BE2C (cell line): ENCODE measurements around the gene TNFRSF12A.
"Not testable (repeated sequence)": the region's sequence is repeated elsewhere in the genome, so short reads cannot be mapped to it uniquely, and the experiment has no call there.

Source experiments
- DNase-seq: peaks from one replicate; pipeline ENCODE4 v3.0.0-alpha.2; 2020
- H3K27me3 ChIP-seq: fragments of 250-450 bp; sonication (Bioruptor Pico); 2 replicates; pipeline ENCODE4 v1.5.1; 2020; ENCODE audit warnings: mild to moderate bottlenecking
- H3K36me3 ChIP-seq: fragments of 250-450 bp; sonication (Bioruptor Pico); 2 replicates; pipeline ENCODE4 v1.5.1; 2020; ENCODE audit warnings: mild to moderate bottlenecking
- H3K4me1 ChIP-seq: fragments of 250-450 bp; sonication (Bioruptor Pico); 2 replicates; pipeline ENCODE4 v1.5.1; 2020
- H3K4me3 ChIP-seq: 2 replicates; pipeline ENCODE4 v1.5.1; 2011; ENCODE audit warnings: low read depth, low read length
- H3K9me3 ChIP-seq: fragments of 250-450 bp; sonication (Bioruptor Pico); 2 replicates; pipeline ENCODE4 v1.5.1; 2020
- TF ChIP-seq, protein P1 (sequence below): IDR thresholded peaks from 2 replicates; pipeline ENCODE4 v1.5.1; 2012; ENCODE audit warnings: mild to moderate bottlenecking, low read depth, low read length

TNFRSF12A gene

DNA sequence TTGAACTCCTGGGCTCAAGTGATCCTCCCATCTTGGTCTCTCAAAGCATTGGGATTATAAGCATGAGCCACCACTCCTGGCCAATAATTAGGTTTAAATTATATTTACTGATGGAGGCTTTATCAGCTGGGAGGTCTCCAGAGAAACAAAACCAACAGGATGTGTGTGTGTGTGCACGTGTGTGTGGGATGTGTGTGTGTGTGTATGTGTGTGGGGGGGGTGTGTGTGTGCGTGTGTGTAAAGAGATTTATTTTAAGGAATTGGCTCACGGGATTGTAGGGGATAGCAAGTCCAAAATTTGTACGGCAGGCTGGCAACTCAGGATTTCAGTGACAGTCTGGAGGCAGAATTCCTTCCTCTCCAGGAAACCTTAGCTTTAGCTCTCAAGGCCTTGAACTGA lies 30.8 kb downstream of the TNFRSF12A start:
- TF ChIP-seq, protein P1, sequence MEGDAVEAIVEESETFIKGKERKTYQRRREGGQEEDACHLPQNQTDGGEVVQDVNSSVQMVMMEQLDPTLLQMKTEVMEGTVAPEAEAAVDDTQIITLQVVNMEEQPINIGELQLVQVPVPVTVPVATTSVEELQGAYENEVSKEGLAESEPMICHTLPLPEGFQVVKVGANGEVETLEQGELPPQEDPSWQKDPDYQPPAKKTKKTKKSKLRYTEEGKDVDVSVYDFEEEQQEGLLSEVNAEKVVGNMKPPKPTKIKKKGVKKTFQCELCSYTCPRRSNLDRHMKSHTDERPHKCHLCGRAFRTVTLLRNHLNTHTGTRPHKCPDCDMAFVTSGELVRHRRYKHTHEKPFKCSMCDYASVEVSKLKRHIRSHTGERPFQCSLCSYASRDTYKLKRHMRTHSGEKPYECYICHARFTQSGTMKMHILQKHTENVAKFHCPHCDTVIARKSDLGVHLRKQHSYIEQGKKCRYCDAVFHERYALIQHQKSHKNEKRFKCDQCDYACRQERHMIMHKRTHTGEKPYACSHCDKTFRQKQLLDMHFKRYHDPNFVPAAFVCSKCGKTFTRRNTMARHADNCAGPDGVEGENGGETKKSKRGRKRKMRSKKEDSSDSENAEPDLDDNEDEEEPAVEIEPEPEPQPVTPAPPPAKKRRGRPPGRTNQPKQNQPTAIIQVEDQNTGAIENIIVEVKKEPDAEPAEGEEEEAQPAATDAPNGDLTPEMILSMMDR: no peak
- DNase-seq: no peak
- H3K36me3 ChIP-seq: no peaks in the 10 kb centered on the region
- H3K4me1 ChIP-seq: no peaks in the 10 kb centered on the region
- H3K4me3 ChIP-seq: no peak overlapping the region
- H3K27me3 ChIP-seq: peaks cover 55% of the 10 kb centered on the region
- no peaks in the 10 kb centered on the region for H3K9me3 ChIP-seq

DNA sequence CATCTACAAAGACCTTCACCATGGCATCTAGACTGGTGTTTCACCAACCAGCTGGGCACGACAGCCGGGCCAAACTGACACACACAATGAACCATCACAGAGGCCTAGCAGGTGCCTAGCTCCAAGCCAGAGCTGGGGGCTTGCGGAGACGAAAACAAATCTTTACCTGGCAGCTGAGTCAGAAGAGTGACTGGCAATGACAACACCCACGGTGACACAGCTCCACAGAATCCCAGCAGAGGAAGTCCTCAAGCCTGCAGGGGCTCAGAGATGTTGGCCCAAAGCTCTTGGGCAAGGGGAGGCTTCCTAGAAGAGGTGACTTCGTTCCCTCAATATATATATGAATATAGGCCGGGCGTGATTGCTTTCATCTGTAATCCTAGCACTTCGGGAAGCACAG lies 31.3 kb downstream of the TNFRSF12A start:
- H3K9me3 ChIP-seq: no peaks in the 10 kb centered on the region
- H3K4me1 ChIP-seq: no peaks in the 10 kb centered on the region
- peaks cover 50% of the 10 kb centered on the region for H3K27me3 ChIP-seq

DNA sequence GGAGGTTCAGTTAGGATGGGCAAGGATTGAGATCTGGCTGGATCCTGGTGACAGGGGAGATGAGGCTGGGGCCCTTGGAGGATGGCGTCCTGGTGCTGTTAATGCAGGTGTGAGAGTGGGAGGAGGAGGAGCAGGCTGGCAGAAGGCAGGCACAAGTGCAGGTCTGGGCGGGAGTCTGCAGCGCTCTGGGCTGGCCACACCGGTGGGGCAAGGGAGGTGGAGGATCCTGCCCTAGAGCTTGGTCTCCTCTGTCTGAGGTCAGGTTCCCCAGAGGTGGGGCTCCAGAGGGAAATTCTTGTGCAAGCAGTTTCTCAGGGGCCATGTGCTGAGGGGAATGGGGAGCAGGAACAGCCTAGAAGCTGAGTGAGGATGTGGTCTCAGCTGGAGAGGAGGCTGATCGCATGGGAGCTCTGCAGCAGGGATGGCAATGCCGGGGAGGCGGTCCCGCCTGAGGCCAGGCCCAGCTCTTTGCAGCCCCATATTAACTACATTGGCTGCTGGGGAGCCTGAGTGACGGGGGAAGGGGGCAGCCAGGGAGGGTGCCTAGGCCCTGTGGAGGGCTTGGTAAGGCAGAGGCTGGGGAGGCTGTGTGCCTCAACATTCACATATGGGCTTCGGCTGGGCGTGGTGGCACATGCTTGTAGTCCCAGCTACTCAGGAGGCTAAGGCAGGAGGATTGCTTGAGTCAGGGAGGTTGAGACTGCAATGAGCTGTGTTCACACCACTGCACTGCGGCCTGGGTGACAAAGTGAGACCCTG lies 32.6 kb downstream of the TNFRSF12A start:
- not testable (repeated sequence) for H3K4me3 ChIP-seq, H3K36me3 ChIP-seq, H3K4me1 ChIP-seq, DNase-seq, H3K9me3 ChIP-seq
- peaks cover 38% of the 10 kb centered on the region for H3K27me3 ChIP-seq

More for the DNA sequence above, 31.3 kb downstream of the TNFRSF12A start:
- TF ChIP-seq, protein P1: no peak
- DNase-seq: no peak
- Histone ChIP-seq H3K4me3 (no peak overlapping the region), H3K36me3 (no peaks in the 10 kb centered on the region)

DNA sequence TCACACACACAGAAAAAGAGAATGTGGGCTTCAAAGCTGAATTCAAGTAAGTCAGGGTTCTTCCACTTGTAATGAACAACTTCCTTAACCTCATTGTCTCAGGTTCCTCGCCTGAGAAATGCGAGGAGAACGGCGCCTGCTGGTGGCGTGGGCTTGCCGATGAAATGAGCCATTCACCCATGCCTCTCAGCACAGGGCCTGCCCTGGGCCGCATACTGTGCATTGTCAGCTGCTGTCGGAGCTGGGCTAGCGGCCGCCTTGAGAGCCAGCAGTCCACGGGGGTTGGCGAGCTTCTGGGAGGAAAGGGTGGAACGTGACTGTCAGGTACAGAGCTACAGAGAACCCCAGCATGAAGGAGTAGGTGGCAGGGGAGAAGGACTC lies 33.2 kb downstream of the TNFRSF12A start:
- H3K4me1 ChIP-seq, H3K36me3 ChIP-seq, DNase-seq, H3K4me3 ChIP-seq, H3K9me3 ChIP-seq: not testable (repeated sequence)
- peaks cover 35% of the 10 kb centered on the region for H3K27me3 ChIP-seq

DNA sequence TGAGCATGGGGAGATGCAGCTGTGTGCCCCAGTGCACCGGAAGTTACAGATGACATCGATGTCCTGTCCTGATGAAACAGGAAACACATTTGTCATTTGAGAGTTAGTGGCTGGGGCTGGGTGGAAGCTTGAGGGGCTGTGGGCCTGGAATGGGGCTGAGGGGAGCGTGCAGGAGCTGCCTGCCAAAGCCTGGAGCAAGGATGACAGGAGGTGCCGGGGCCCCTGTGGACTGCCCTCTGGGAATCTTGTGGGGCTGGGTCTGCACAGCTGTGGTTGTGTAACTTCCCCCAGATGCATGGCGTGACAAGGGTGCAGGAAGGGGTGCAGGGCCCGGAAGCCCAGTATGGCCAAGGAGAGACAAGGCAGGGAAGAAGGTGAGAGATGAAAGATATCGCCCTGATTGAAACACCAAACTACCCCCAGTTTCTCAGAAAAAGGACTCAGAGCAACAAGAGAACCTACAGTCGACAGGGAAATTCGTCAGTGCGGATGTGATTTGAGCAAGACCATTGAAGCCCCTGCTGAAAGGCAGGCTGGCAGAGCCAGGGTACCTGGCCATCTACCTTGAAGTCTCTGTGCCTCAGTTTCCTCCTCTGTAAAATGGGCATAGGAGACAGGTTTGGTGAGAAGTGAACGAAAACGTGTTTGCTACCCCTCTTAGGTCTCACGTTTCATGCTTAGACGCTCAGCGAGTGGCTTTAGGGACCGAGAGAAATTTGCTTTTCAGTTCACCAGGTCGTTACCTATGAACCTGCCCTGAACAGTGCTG lies 35.0 kb downstream of the TNFRSF12A start:
- Histone ChIP-seq H3K9me3 (no peaks in the 10 kb centered on the region), H3K4me1 (no peaks in the 10 kb centered on the region), H3K4me3 (no peak overlapping the region), H3K27me3 (peaks cover 18% of the 10 kb centered on the region), H3K36me3 (no peaks in the 10 kb centered on the region)
- DNase-seq: no peak
- TF ChIP-seq, protein P1: no peak

DNA sequence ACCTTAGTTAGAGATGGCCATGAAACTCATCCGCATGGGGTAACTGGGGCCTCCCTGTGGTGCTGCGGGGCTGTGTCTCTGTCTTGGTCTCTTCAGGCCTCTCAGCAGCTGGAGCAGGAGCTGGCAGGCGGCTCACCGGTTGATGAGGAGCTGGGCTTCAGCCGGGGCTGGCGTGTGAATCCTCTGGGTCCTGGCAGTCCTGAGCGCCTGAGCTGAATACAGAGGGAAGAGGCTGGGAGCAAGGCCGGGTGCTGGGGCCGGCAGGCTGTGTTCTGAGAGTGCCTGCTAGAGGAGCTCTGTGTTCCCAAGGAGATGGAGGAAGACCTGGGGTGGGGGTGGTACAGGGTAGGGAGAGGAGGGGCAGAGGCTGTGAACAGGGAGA lies 35.6 kb downstream of the TNFRSF12A start:
- not testable (repeated sequence) for H3K36me3 ChIP-seq, H3K4me3 ChIP-seq, DNase-seq, H3K9me3 ChIP-seq, H3K4me1 ChIP-seq
- H3K27me3 ChIP-seq: peaks cover 12% of the 10 kb centered on the region

DNA sequence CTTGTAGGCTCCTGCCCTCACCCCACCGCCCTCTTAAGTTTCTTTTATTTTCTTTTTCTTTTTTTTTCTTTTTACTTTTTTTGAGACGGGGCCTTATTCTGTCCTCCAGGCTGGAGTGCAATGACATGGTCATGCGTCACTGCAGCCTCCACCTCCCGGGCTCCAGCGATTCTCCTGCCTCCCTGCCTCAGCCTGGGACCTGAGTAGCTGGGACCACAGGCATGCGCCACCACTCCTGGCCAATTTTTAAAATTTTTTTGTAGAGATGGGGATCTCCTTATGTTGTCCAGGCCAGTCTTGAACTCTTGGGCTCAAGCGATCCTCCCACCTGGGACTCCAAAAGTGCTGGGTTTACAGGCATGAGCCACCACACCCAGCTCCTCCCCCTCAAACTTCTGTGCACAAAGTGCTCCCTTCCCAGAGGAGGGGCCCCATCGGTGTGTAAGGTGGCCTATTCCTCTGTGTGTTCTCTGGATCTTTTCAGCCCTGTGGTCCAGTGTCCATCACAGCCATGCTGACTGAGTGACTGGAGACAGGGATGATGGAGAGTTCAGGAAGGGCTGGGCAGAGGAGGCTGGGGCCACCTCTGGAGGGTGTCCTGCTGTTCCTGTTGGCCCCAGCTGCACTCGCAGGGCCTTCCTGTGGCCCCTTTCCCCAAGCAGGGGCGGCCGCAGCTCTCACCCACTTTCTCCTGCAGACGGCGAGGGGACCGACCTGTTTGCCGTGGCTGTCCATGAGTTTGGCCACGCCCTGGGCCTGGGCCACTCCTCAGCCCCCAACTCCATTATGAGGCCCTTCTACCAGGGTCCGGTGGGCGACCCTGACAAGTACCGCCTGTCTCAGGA lies 36.4 kb downstream of the TNFRSF12A start:
- peaks cover 4% of the 10 kb centered on the region; the same call in 1 of the 2 replicates for H3K27me3 ChIP-seq
- no peaks in the 10 kb centered on the region for H3K4me1 ChIP-seq
- H3K36me3 ChIP-seq: no peaks in the 10 kb centered on the region
- TF ChIP-seq, protein P1: no peak
- H3K4me3 ChIP-seq: no peak overlapping the region
- no peak for DNase-seq
- H3K9me3 ChIP-seq: no peaks in the 10 kb centered on the region
